IMR-90 (cell line): ENCODE data around the gene LRRC8C. TPM values are rescaled to one million over a fixed set of nuclear protein-coding genes. Genes with fewer than 3 reads are reported as not detected.

Experiments
- ATAC-seq: fragments of 200-7000 bp; cut with Tn5 transposase; 2 replicates; pipeline ENCODE4 v1.9.1; 2020; ENCODE audit warnings: low read depth, mild to moderate bottlenecking, moderate library complexity
- BruUV-seq: library from RNA; stranded (reverse); fragments of 400-500 nt; replicated peaks from 2 replicates; lab custom pipeline; 2021; lab: Mats Ljungman, UMichigan
- CTCF ChIA-PET: fragments of 300-600 bp; formaldehyde crosslinking; extraction: SDS; loops from one replicate; lab custom pipeline; 2021; ENCODE audit warnings: antibody characterized with exemption; lab: Yijun Ruan, JAX
- POLR2A ChIA-PET: fragments of 300-600 bp; sonication (Branson Sonifier 250); formaldehyde crosslinking; loops from one replicate; lab custom pipeline; 2022; ENCODE audit warnings: antibody characterized with exemption; ENCODE audit not compliant: unreplicated experiment; lab: Charles Lee
- DNase-seq: peaks from one replicate; pipeline ENCODE4 v3.0.0; 2013
- H2AFZ ChIP-seq: replicated peaks from 2 replicates; pipeline ENCODE3; 2013; ENCODE audit warnings: low read length, mild to moderate bottlenecking; ENCODE audit not compliant: poor library complexity
- H2AK5ac ChIP-seq: 2 replicates; pipeline ENCODE4 v1.6.1; 2013; ENCODE audit warnings: low read depth, low read length, inconsistent platforms
- H2AK9ac ChIP-seq: replicated peaks from 2 replicates; pipeline ENCODE3; 2013; ENCODE audit warnings: mild to moderate bottlenecking, low read depth, low read length, moderate library complexity; ENCODE audit not compliant: poor library complexity
- H2BK120ac ChIP-seq: 2 replicates; pipeline ENCODE4 v1.6.1; 2013; ENCODE audit warnings: low read depth, low read length, inconsistent platforms
- H2BK15ac ChIP-seq: 3 replicates; pipeline ENCODE4 v1.6.1; 2013; ENCODE audit warnings: low read depth, low read length, inconsistent platforms
- H2BK20ac ChIP-seq: 2 replicates; pipeline ENCODE4 v1.6.1; 2013; ENCODE audit warnings: low read depth, mild to moderate bottlenecking, inconsistent platforms, low read length, moderate library complexity
- H2BK5ac ChIP-seq: 2 replicates; pipeline ENCODE4 v1.6.1; 2013; ENCODE audit warnings: mild to moderate bottlenecking, low read depth, low read length, inconsistent platforms; ENCODE audit not compliant: poor library complexity, severe bottlenecking
- H3K14ac ChIP-seq: replicated peaks from 2 replicates; pipeline ENCODE4 v1.6.1; 2013; ENCODE audit warnings: low read depth, low read length, inconsistent platforms
- H3K18ac ChIP-seq: 2 replicates; pipeline ENCODE4 v1.6.1; 2013; ENCODE audit warnings: low read depth, low read length, control low read depth
- H3K23ac ChIP-seq: 2 replicates; pipeline ENCODE4 v1.6.1; 2013; ENCODE audit warnings: low read depth, low read length, inconsistent platforms
- H3K27ac ChIP-seq: 2 replicates; pipeline ENCODE4 v1.5.1; 2013; ENCODE audit warnings: mild to moderate bottlenecking, control low read depth, low read length; ENCODE audit not compliant: insufficient read depth
- H3K27me3 ChIP-seq: 2 replicates; pipeline ENCODE4 v1.6.1; 2013; ENCODE audit warnings: low read length; ENCODE audit not compliant: control insufficient read depth, insufficient read depth
- H3K36me3 ChIP-seq: 2 replicates; pipeline ENCODE4 v1.6.1; 2013; ENCODE audit warnings: low read length, mixed read lengths; ENCODE audit not compliant: control insufficient read depth, insufficient read depth
- H3K4ac ChIP-seq: 2 replicates; pipeline ENCODE4 v1.6.1; 2013; ENCODE audit warnings: low read depth, low read length, inconsistent platforms
- H3K4me1 ChIP-seq: 2 replicates; pipeline ENCODE4 v1.6.1; 2013; ENCODE audit warnings: low read length, mixed read lengths; ENCODE audit not compliant: control insufficient read depth, insufficient read depth
- H3K4me2 ChIP-seq: 2 replicates; pipeline ENCODE4 v1.6.1; 2013; ENCODE audit warnings: low read depth, mild to moderate bottlenecking, control low read depth, low read length, moderate library complexity
- H3K4me3 ChIP-seq: 2 replicates; pipeline ENCODE4 v1.5.1; 2013; ENCODE audit warnings: low read depth, mild to moderate bottlenecking, control low read depth, low read length, moderate library complexity; ENCODE audit not compliant: insufficient read depth
- H3K56ac ChIP-seq: 2 replicates; pipeline ENCODE4 v1.6.1; 2013; ENCODE audit warnings: low read length, inconsistent platforms; ENCODE audit not compliant: insufficient read depth; ENCODE audit errors: extremely low read depth
- H3K79me1 ChIP-seq, 2 experiments: 2 replicates each; pipeline ENCODE4 v1.6.1; 2013; ENCODE audit warnings: low read length in 2 of 2, inconsistent platforms in 1 of 2, low read depth in 1 of 2
- H3K9ac ChIP-seq: 2 replicates; pipeline ENCODE4 v1.6.1; 2013; ENCODE audit warnings: low read depth, low read length, control low read depth
- H3K9me1 ChIP-seq: 2 replicates; pipeline ENCODE4 v1.6.1; 2013; ENCODE audit warnings: low read length, inconsistent platforms; ENCODE audit not compliant: insufficient read depth
- H3K9me3 ChIP-seq: 2 replicates; pipeline ENCODE4 v1.6.1; 2013; ENCODE audit warnings: low read length; ENCODE audit not compliant: control insufficient read depth, insufficient read depth
- H4K20me1 ChIP-seq: 2 replicates; pipeline ENCODE4 v1.6.1; 2013; ENCODE audit warnings: low read length, inconsistent platforms; ENCODE audit not compliant: insufficient read depth
- H4K5ac ChIP-seq: 2 replicates; pipeline ENCODE4 v1.6.1; 2013; ENCODE audit warnings: mild to moderate bottlenecking, low read depth, low read length, control low read depth
- H4K8ac ChIP-seq, 2 experiments: 2 replicates each; pipeline ENCODE4 v1.6.1; 2013; ENCODE audit warnings: low read depth in 2 of 2, low read length in 2 of 2, control low read depth in 1 of 2, inconsistent platforms in 1 of 2
- H4K91ac ChIP-seq: 2 replicates; pipeline ENCODE4 v1.6.1; 2013; ENCODE audit warnings: low read depth, low read length, inconsistent platforms; ENCODE audit not compliant: insufficient read depth
- CEBPB ChIP-seq: IDR thresholded peaks from 2 replicates; pipeline ENCODE4 v1.6.1; 2012; ENCODE audit warnings: low read depth, low read length, improper control_type of control experiment
- WGBS, 2 experiments: methylation state at CpG; one replicate each; pipeline versions ENCODE4 v1.1.5 to v1.1.7; 2013; ENCODE audit warnings: missing lambda C conversion rate in 2 of 2; ENCODE audit not compliant: insufficient read length in 1 of 2; ENCODE audit errors: extremely low coverage in 2 of 2; 5-methylcytosine and 5-hydroxymethylcytosine counted together
- dilution Hi-C: fragments of 300-500 bp; cut with HindIII; formaldehyde crosslinking; loops from one replicate; pipeline ENCODE4 v1.14.3; 2018; ENCODE audit warnings: low sequenced_read_pairs; ENCODE audit not compliant: unreplicated experiment
- in situ Hi-C: fragments of 300-500 bp; cut with MboI; formaldehyde crosslinking; loops from 3 replicates; pipeline ENCODE4 v1.14.3; 2019; ENCODE audit warnings: low sequenced_read_pairs, inconsistent platforms, mixed read lengths
- intact Hi-C: fragments of 100-400 bp; cut with micrococcal nuclease; formaldehyde crosslinking; loops from 2 replicates; pipeline ENCODE4 v1.10.0; 2022
- polyA plus RNA-seq, 3 experiments: library from polyadenylated mRNA; depleted of rRNA; stranded (reverse); fragments of >200 nt; gene quantifications; 2 replicates each; pipeline ENCODE4 v1.2.3, GENCODE V29; 2012; ENCODE audit warnings: low replicate concordance in 1 of 3
- total RNA-seq: library from RNA; depleted of rRNA; stranded (reverse); fragments of >200 nt; gene quantifications from 2 replicates; pipeline ENCODE4 v1.2.3, GENCODE V29; 2012
- TF ChIP-seq, protein P1 (sequence below): fragments of 150-350 bp; IDR thresholded peaks from 2 replicates; pipeline ENCODE4 v1.6.1; 2017; ENCODE audit warnings: mild to moderate bottlenecking, antibody characterized with exemption, low read length, low read depth

Gene LRRC8C
- total and polyA plus RNA-seq, 2 of the 4 experiments (the other 2 are of a cell fraction), result 6.5 to 12.9 TPM

GRCh38 chr1:89723863-89724262, 90.9 kb downstream of the LRRC8C start:
- Histone ChIP-seq H4K8ac (no peak overlapping the region), H2AFZ (no peak overlapping the region), H4K5ac (no peak overlapping the region), H3K9ac (no peak overlapping the region), H2BK20ac (peak overlapping the region; percentile 14; the same call in 1 of the 2 replicates), H3K27ac (no peak overlapping the region), H2BK5ac (no peak overlapping the region), H3K14ac (peak overlapping the region; percentile 1), H3K4ac (0 out of 2 replicates have a peak overlapping the region, but pooled peaks have one; percentile 8), H2AK9ac (no peak overlapping the region), H2BK120ac (peak overlapping the region; percentile 12; the same call in 1 of the 2 replicates), H3K56ac (no peak overlapping the region), H3K4me3 (no peak overlapping the region), H4K20me1 (peaks cover 3% of the 10 kb centered on the region; the same call in 1 of the 2 replicates), H3K4me1 (peaks cover 12% of the 10 kb centered on the region), H2BK15ac (peak overlapping the region; percentile 22; the same call in 1 of the 3 replicates), H3K4me2 (no peak overlapping the region), H3K27me3 (no peaks in the 10 kb centered on the region), H2AK5ac (peak overlapping the region; percentile 38; the same call in 1 of the 2 replicates), H3K18ac (no peak overlapping the region), H3K9me3 (no peaks in the 10 kb centered on the region), H4K91ac (0 out of 2 replicates have a peak overlapping the region, but pooled peaks have one; percentile 8), H3K79me1 (peaks cover 10 to 30% of the 10 kb centered on the region in 2 experiments; a peak in 3 of 4 replicates), H3K36me3 (no peaks in the 10 kb centered on the region), H3K23ac (no peak overlapping the region), H3K9me1 (peaks cover 21% of the 10 kb centered on the region)
- in situ Hi-C loops, result no loop called here
- WGBS, 2 experiments, result no CpG with 5 or more reads among the region's 6 CpGs
- intact Hi-C loops, result loop anchor here (5.0 kb wide), 1 partner anchor 92 kb away; the partner anchor contains the start of gene LRRC8C
- dilution Hi-C loops, result no loop called here
- DNase-seq, result peak; percentile 43
- POLR2A ChIA-PET, result no interaction called here
- TF ChIP-seq, protein P1, sequence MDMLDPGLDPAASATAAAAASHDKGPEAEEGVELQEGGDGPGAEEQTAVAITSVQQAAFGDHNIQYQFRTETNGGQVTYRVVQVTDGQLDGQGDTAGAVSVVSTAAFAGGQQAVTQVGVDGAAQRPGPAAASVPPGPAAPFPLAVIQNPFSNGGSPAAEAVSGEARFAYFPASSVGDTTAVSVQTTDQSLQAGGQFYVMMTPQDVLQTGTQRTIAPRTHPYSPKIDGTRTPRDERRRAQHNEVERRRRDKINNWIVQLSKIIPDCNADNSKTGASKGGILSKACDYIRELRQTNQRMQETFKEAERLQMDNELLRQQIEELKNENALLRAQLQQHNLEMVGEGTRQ, result no peak
- TF ChIP-seq CEBPB, result peak; percentile 51
- no peak for ATAC-seq
- BruUV-seq, result no TSS peak
- CTCF ChIA-PET, result no interaction called here
